ENCODE measurements around the gene GPR65.

The GPR65 gene

DNA sequence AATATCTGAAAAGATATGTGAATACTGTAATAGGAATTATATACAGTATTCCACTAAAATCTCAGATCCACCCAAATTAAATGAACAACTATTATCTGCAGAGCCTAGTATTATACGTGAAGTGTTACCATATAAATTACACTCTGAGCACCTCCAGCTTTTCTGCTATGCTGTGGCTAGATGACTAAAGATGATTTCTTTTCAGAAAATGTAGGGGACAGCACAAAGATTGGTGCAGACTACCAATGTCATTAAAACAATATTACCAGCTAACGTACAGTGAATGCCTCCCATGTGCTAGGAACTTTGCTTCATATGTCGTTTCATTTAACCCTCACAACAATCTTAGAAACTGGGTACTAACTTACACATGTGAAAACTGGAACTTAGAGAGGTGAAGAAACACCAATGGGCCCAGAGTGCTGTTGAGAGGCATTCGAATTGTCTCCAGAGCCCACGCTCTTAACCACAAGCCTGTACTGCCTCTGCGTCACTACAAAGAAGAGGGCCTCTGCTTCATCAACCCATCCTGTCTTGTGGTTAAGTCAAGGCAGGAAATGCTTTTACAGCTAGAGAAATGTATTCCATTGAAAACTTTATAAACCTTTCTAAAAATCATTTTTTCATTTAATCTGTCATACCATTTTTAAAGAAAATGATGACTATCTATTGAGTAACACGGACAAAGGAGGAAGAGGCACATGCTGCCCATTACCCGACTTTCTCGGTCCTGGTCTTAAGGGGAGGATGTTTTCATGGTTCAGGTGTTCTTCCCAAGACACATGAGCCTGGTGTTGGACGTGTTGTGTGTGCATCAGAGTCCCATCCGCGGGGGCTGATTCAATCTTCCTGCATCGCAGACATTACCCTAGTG lies 1.3 kb downstream of the GPR65 start:
- TF ChIP-seq CTCF (IDR thresholded peaks at IDR 0.05; ENCODE audit: low read depth, low read length): no peak
- peak; percentile 76 for DNase-seq (ENCODE audit: low read depth)
- H3K4me3 ChIP-seq (ENCODE audit: low read depth, low read length): no peak overlapping the region

GRCh38 chr14:88007608-88008007 lies 2.7 kb downstream of the GPR65 start:
- no peak for TF ChIP-seq POLR2A (IDR thresholded peaks at IDR 0.05; ENCODE audit: extremely low read depth, insufficient read length)
- TF ChIP-seq, protein P1, sequence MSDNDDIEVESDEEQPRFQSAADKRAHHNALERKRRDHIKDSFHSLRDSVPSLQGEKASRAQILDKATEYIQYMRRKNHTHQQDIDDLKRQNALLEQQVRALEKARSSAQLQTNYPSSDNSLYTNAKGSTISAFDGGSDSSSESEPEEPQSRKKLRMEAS (IDR thresholded peaks at IDR 0.05; ENCODE audit: low read depth, low read length): no peak
- TF ChIP-seq CTCF (IDR thresholded peaks at IDR 0.05; ENCODE audit: low read depth, low read length): no peak
- TF ChIP-seq MYC (IDR thresholded peaks at IDR 0.05; ENCODE audit: low read depth, low read length): no peak
- DNase-seq (ENCODE audit: low read depth): no peak
- H3K4me3 ChIP-seq (ENCODE audit: low read depth, low read length): no peak overlapping the region

- no peak for TF ChIP-seq CTCF (IDR thresholded peaks at IDR 0.05; ENCODE audit: low read depth, low read length)
- DNase-seq (ENCODE audit: low read depth): no peak
- H3K4me3 ChIP-seq (ENCODE audit: low read depth, low read length): no peak overlapping the region
Observed at GRCh38 chr14:88008039-88008742, 3.3 kb downstream of the GPR65 start.

GRCh38 chr14:88009486-88009885 lies 4.6 kb downstream of the GPR65 start:
- TF ChIP-seq POLR2A (IDR thresholded peaks at IDR 0.05; ENCODE audit: extremely low read depth, insufficient read length): no peak
- H3K4me3 ChIP-seq (ENCODE audit: low read depth, low read length): no peak overlapping the region
- no peak for DNase-seq (ENCODE audit: low read depth)

GRCh38 chr14:88010331-88010730 lies 5.4 kb downstream of the GPR65 start:
- TF ChIP-seq CTCF (IDR thresholded peaks at IDR 0.05; ENCODE audit: low read depth, low read length): no peak
- TF ChIP-seq POLR2A (IDR thresholded peaks at IDR 0.05; ENCODE audit: extremely low read depth, insufficient read length): no peak
- TF ChIP-seq MYC (IDR thresholded peaks at IDR 0.05; ENCODE audit: low read depth, low read length): no peak
- TF ChIP-seq, protein P1 (IDR thresholded peaks at IDR 0.05; ENCODE audit: low read depth, low read length): no peak
- no peak for DNase-seq (ENCODE audit: low read depth)
- H3K4me3 ChIP-seq (ENCODE audit: low read depth, low read length): no peak overlapping the region

GRCh38 chr14:88012495-88012894 lies 7.6 kb downstream of the GPR65 start:
- no peak for DNase-seq (ENCODE audit: low read depth)
- TF ChIP-seq POLR2A (IDR thresholded peaks at IDR 0.05; ENCODE audit: extremely low read depth, insufficient read length) (no peak), CTCF (IDR thresholded peaks at IDR 0.05; ENCODE audit: low read depth, low read length) (no peak), MYC (IDR thresholded peaks at IDR 0.05; ENCODE audit: low read depth, low read length) (no peak)
- TF ChIP-seq, protein P1 (IDR thresholded peaks at IDR 0.05; ENCODE audit: low read depth, low read length): no peak
- H3K4me3 ChIP-seq (ENCODE audit: low read depth, low read length): no peak overlapping the region

All from NB4 (cell line).